Stimulated activated naive B cell treated with anti-CD40 and anti-IgM and Interleukin-4, amounts not matched to agents 10 μg/mL and 1 μg/mL and 100 μg/mL, for 72 hours (primary cell): ENCODE data around the gene MMP14.
A peak's percentile ranks its signal among the peaks of the same experiment; 100 is the strongest.

ENCODE experiments used
- ATAC-seq, 2 donors: fragments of 150-1000 bp; cut with Tn5 transposase; replicated peaks; 2 replicates each; pipeline ENCODE4 v1.10.0; 2021; ENCODE audit warnings: moderate library complexity in 1 of 2
- DNase-seq: peaks from one replicate; pipeline ENCODE4 v3.0.0; 2021
- H3K27ac Mint-ChIP-seq: one replicate; pipeline ENCODE4 v1.8.0; 2022; ENCODE audit warnings: mild to moderate bottlenecking, mixed read lengths
- H3K27me3 Mint-ChIP-seq, 2 donors: one replicate each; pipeline ENCODE4 v1.8.0; 2022; ENCODE audit warnings: mixed read lengths in 2 of 2
- H3K36me3 Mint-ChIP-seq, 2 donors: one replicate each; pipeline ENCODE4 v1.8.0; 2022; ENCODE audit warnings: mixed read lengths in 2 of 2, mild to moderate bottlenecking in 1 of 2
- H3K4me1 Mint-ChIP-seq, 2 donors: one replicate each; pipeline ENCODE4 v1.8.0; 2022; ENCODE audit warnings: mixed read lengths in 2 of 2, mild to moderate bottlenecking in 1 of 2
- H3K4me3 Mint-ChIP-seq, 2 donors: one replicate each; pipeline ENCODE4 v1.8.0; 2022; ENCODE audit warnings: mild to moderate bottlenecking in 2 of 2, mixed read lengths in 2 of 2, moderate library complexity in 1 of 2
- H3K9me3 Mint-ChIP-seq, 2 donors: one replicate each; pipeline ENCODE4 v1.8.0; 2022; ENCODE audit warnings: mixed read lengths in 2 of 2, mild to moderate bottlenecking in 1 of 2

The MMP14 gene

DNA sequence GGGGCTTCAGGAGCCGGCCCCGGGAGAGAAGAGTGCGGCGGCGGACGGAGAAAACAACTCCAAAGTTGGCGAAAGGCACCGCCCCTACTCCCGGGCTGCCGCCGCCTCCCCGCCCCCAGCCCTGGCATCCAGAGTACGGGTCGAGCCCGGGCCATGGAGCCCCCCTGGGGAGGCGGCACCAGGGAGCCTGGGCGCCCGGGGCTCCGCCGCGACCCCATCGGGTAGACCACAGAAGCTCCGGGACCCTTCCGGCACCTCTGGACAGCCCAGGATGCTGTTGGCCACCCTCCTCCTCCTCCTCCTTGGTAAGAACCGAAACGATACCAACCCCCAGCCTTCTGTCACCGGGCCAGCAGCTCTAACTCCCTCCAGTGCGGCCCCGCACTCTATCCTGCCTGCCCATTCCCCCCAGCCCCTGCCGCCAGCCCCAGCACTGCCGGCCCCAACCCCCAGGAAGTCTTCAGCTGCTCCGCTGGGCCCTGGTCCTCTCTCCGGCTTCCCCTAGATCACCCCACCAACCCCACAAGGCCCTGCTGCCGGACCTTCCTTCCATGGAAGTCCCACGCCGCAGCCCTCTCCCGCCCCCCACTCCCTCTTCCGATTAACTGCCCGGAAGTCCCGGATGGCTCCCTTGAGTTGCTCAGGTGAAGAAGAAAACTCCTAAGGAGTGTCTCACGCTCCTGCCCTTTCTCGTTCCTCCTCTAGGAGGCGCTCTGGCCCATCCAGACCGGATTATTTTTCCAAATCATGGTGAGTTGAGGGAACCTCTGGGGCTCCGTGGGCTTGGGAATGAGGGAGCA, 35.8 kb downstream of the MMP14 start:
- H3K36me3 Mint-ChIP-seq: peaks cover 27 to 29% of the 10 kb centered on the region in 2 donors
- no peaks in the 10 kb centered on the region for H3K27me3 Mint-ChIP-seq
- H3K27ac Mint-ChIP-seq: peak overlapping the region; percentile 96
- H3K4me1 Mint-ChIP-seq: peaks cover 16 to 41% of the 10 kb centered on the region in 2 donors
- ATAC-seq: peak; percentile 35 to 38
- H3K9me3 Mint-ChIP-seq: no peaks in the 10 kb centered on the region
- DNase-seq: peak; percentile 53
- H3K4me3 Mint-ChIP-seq: peak overlapping the region; percentile 90 to 91

- Mint-ChIP-seq H3K36me3 (peaks cover 33 to 36% of the 10 kb centered on the region in 2 donors), H3K27me3 (no peaks in the 10 kb centered on the region), H3K9me3 (no peaks in the 10 kb centered on the region), H3K4me1 (peaks cover 16 to 41% of the 10 kb centered on the region in 2 donors), H3K4me3 (peak overlapping the region; percentile 90 to 91), H3K27ac (peak overlapping the region; percentile 93)
- DNase-seq: no peak
- ATAC-seq: no peak
These were observed 36.6 kb downstream of the MMP14 start for GRCh38 chr14:22872833-22873520.

GRCh38 chr14:22875003-22875747, 38.8 kb downstream of the MMP14 start:
- ATAC-seq (no peak), DNase-seq (no peak)
- H3K27me3 Mint-ChIP-seq: no peaks in the 10 kb centered on the region
- H3K27ac Mint-ChIP-seq: peak overlapping the region; percentile 75
- H3K4me1 Mint-ChIP-seq: peaks cover 23 to 39% of the 10 kb centered on the region in 2 donors
- no peaks in the 10 kb centered on the region for H3K9me3 Mint-ChIP-seq
- H3K36me3 Mint-ChIP-seq: peaks cover 45 to 56% of the 10 kb centered on the region in 2 donors
- H3K4me3 Mint-ChIP-seq: no peak overlapping the region

- Mint-ChIP-seq H3K4me3 (no peak overlapping the region), H3K36me3 (peaks cover 45 to 56% of the 10 kb centered on the region in 2 donors), H3K27ac (peak overlapping the region; percentile 75), H3K9me3 (no peaks in the 10 kb centered on the region), H3K4me1 (peaks cover 21 to 36% of the 10 kb centered on the region in 2 donors), H3K27me3 (no peaks in the 10 kb centered on the region)
- no peak for ATAC-seq
- DNase-seq: no peak
These were observed 39.4 kb downstream of the MMP14 start for GRCh38 chr14:22875748-22876319.

GRCh38 chr14:22877000-22877501, 40.7 kb downstream of the MMP14 start:
- no peak for ATAC-seq
- no peaks in the 10 kb centered on the region for H3K9me3 Mint-ChIP-seq
- H3K36me3 Mint-ChIP-seq: peaks cover 45 to 56% of the 10 kb centered on the region in 2 donors
- no peak overlapping the region for H3K4me3 Mint-ChIP-seq
- no peak for DNase-seq
- no peak overlapping the region for H3K27ac Mint-ChIP-seq
- H3K4me1 Mint-ChIP-seq: peaks cover 24 to 41% of the 10 kb centered on the region in 2 donors
- no peaks in the 10 kb centered on the region for H3K27me3 Mint-ChIP-seq

GRCh38 chr14:22878271-22879246, 42.2 kb downstream of the MMP14 start:
- Mint-ChIP-seq H3K27me3 (no peaks in the 10 kb centered on the region), H3K4me3 (no peak overlapping the region), H3K27ac (peak overlapping the region; percentile 60)

GRCh38 chr14:22882064-22882463, 45.7 kb downstream of the MMP14 start:
- no peak overlapping the region for H3K4me3 Mint-ChIP-seq
- peaks cover 20 to 32% of the 10 kb centered on the region in 2 donors for H3K36me3 Mint-ChIP-seq
- ATAC-seq (no peak), DNase-seq (no peak)
- H3K9me3 Mint-ChIP-seq: no peaks in the 10 kb centered on the region
- no peaks in the 10 kb centered on the region for H3K27me3 Mint-ChIP-seq
- H3K4me1 Mint-ChIP-seq: peaks cover 49 to 52% of the 10 kb centered on the region in 2 donors
- H3K27ac Mint-ChIP-seq: peak overlapping the region; percentile 0

More at GRCh38 chr14:22878271-22879246, 42.2 kb downstream of the MMP14 start:
- ATAC-seq (no peak), DNase-seq (no peak)
- peaks cover 28 to 44% of the 10 kb centered on the region in 2 donors for H3K4me1 Mint-ChIP-seq
- peaks cover 37 to 50% of the 10 kb centered on the region in 2 donors for H3K36me3 Mint-ChIP-seq
- no peaks in the 10 kb centered on the region for H3K9me3 Mint-ChIP-seq

GRCh38 chr14:22882529-22883172, 46.3 kb downstream of the MMP14 start:
- DNase-seq (no peak), ATAC-seq (peak; percentile 12 to 26)
- H3K4me1 Mint-ChIP-seq: peaks cover 55 to 58% of the 10 kb centered on the region in 2 donors
- peaks cover 14 to 26% of the 10 kb centered on the region in 2 donors for H3K36me3 Mint-ChIP-seq
- H3K27ac Mint-ChIP-seq: peak overlapping the region; percentile 9
- no peaks in the 10 kb centered on the region for H3K9me3 Mint-ChIP-seq
- H3K27me3 Mint-ChIP-seq: no peaks in the 10 kb centered on the region
- peak overlapping the region in 1 of 2 donors; percentile 55 for H3K4me3 Mint-ChIP-seq

DNA sequence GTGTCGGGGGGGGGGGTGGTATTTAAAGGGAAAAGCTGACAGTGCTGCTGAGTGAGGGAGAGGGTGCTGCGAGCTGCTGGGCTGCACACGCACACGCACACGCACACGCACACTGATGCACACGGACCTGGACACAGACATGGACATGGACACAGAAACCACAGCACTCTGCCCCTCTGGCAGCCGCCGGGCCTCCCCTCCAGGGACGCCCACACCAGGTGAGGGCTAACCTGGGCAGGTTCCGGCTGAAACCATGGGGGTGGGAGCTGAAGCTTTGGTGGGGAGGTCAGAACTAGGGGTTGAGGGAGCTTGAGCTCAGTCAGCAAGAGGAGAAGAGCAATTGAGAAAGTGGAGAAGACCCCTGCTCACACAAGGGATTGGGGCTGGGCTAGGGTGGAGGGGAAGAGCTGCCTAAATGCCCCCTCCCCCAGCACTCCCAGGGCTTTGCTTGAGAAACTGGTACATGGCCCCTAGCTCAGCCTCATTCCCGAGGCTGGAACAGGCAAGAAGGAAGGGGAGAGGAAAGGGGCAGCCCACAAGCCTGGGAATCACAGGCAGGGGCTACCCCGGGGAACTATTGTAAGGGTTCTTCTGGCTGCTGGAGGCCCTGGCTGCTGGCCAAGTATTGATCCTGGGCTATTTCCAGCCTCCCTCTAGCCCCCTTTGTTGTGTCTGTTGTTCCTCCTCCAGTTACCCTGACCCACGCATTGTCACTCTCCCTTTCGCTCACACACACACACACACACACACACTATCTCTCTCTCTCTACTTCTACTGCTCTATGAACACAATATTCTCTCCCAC, 47.0 kb downstream of the MMP14 start, which contains the start of gene REM2:
TSS of gene REM2 (plus strand) at position 50 of the 804 bp plus-strand sequence. CDS start at position 116, 66 bp downstream.
- H3K36me3 Mint-ChIP-seq: peaks cover 8 to 19% of the 10 kb centered on the region in 2 donors
- H3K4me3 Mint-ChIP-seq: peak within 1 kb of the TSS; percentile 38 to 55
- DNase-seq: no peak
- no peaks in the 10 kb centered on the region for H3K9me3 Mint-ChIP-seq
- ATAC-seq: no peak
- peak within 1 kb of the TSS; percentile 53 for H3K27ac Mint-ChIP-seq
- no peaks in the 10 kb centered on the region for H3K27me3 Mint-ChIP-seq
- peaks cover 57 to 65% of the 10 kb centered on the region in 2 donors for H3K4me1 Mint-ChIP-seq

DNA sequence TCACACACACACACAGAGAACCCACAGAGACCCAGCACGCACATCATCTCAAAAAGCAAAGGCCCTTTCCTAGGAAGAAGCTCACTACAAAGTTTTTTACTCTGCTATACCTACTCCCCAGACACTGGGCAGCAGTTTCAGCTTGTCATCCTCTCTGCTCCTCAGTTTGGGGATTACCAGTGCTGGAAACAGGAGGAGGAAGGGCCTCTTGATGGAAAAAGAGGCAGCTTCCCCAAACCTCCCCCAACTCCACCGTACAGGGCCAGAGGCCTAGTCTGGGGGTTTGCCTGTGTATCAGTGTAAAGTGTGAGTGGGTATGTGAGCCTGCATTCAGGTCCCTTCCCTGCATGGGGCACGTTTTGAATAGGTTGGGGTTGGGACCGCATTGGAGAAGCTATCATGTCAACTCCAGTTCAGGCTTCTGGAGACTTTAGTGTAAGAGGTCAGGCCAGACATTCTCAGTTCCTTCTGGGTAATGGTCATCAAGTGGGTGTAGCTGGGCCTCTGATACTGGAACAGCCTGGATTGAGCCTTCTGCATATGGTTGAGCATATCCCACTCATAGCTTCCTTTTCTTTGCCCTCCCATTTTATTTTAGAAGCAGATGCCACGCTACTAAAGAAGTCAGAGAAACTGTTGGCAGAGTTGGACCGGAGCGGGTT, 47.8 kb downstream of the MMP14 start:
- DNase-seq (no peak), ATAC-seq (no peak)
- Mint-ChIP-seq H3K27me3 (no peaks in the 10 kb centered on the region), H3K4me3 (peak overlapping the region in 1 of 2 donors; percentile 1), H3K4me1 (peaks cover 54 to 66% of the 10 kb centered on the region in 2 donors), H3K36me3 (peaks cover 4 to 11% of the 10 kb centered on the region in 2 donors), H3K27ac (peak overlapping the region; percentile 52), H3K9me3 (no peaks in the 10 kb centered on the region)

GRCh38 chr14:22884738-22885523, 48.5 kb downstream of the MMP14 start:
- Mint-ChIP-seq H3K27me3 (no peaks in the 10 kb centered on the region), H3K36me3 (peaks cover 0 to 7% of the 10 kb centered on the region in 2 donors), H3K27ac (peak overlapping the region; percentile 88), H3K4me3 (no peak overlapping the region), H3K9me3 (no peaks in the 10 kb centered on the region), H3K4me1 (peaks cover 59 to 72% of the 10 kb centered on the region in 2 donors)
- no peak for ATAC-seq
- DNase-seq: no peak
